Esophagus muscularis mucosa (tissue), 3 donors: ENCODE data around the gene CEP104.

ENCODE experiments used
- POLR2A ChIP-seq: fragments of 450-650 bp; IDR thresholded peaks from one replicate; pipeline ENCODE4 v1.6.1; 2017; ENCODE audit warnings: antibody characterized with exemption, moderate library complexity, mild to moderate bottlenecking, low read depth
- POLR2AphosphoS5 ChIP-seq, 2 donors: sonication (generic); formaldehyde crosslinking; IDR thresholded peaks; one replicate each; pipeline ENCODE4 v1.6.1; 2017; ENCODE audit warnings: antibody characterized with exemption in 2 of 2
- TF ChIP-seq, protein P1 (sequence below), 3 experiments: fragments of 200-600 bp in 2 of 3; fragments of 450-650 bp in 1 of 3; sonication (generic) in 2 of 3; IDR thresholded peaks; one replicate each; pipeline ENCODE4 v1.5.1; 2017 to 2019; ENCODE audit warnings: antibody characterized with exemption in 3 of 3, mild to moderate bottlenecking in 2 of 3, moderate library complexity in 1 of 3

DNA sequence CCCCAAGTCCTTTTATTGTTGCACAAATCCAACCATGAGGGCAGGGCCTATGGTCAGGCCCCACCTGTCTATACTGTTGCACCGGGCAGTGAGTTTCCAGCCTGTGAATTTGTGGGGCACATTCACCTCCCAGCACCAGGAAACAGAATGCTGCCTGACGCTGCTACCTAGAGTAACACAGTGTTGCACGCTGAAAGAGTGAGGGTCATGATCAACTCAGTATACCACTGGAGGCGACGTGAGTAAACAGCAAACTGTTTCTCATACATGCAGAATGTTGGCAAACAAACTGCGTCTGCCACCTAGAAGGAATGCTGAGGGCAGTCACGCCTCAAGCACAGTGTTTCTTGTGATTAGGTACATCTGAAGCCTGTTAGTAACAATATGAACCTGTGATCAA lies 47.3 kb downstream of the CEP104 start:
- TF ChIP-seq, protein P1, sequence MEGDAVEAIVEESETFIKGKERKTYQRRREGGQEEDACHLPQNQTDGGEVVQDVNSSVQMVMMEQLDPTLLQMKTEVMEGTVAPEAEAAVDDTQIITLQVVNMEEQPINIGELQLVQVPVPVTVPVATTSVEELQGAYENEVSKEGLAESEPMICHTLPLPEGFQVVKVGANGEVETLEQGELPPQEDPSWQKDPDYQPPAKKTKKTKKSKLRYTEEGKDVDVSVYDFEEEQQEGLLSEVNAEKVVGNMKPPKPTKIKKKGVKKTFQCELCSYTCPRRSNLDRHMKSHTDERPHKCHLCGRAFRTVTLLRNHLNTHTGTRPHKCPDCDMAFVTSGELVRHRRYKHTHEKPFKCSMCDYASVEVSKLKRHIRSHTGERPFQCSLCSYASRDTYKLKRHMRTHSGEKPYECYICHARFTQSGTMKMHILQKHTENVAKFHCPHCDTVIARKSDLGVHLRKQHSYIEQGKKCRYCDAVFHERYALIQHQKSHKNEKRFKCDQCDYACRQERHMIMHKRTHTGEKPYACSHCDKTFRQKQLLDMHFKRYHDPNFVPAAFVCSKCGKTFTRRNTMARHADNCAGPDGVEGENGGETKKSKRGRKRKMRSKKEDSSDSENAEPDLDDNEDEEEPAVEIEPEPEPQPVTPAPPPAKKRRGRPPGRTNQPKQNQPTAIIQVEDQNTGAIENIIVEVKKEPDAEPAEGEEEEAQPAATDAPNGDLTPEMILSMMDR (IDR thresholded peaks at IDR 0.05): no peak
- TF ChIP-seq POLR2A (no peak), POLR2AphosphoS5 (IDR thresholded peaks at IDR 0.05) (no peak)
